MV-4-11 (cell line): ENCODE measurements around the gene CBR4.
A peak's percentile ranks its signal among the peaks of the same experiment; 100 is the strongest.
"Not testable (repeated sequence)": the region's sequence is repeated elsewhere in the genome, so short reads cannot be mapped to it uniquely, and the experiment has no call there.

Source experiments
- DNase-seq: peaks from one replicate; lab custom pipeline; 2025; lab: John Stamatoyannopoulos, UW

CBR4 gene

GRCh38 chr4:169010125-169011023 lies at the start of gene CBR4:
Gene CBR4 (minus strand): TSS chr4:169010255. CDS start chr4:169010089, 166 bp downstream.
- peak; percentile 99 for DNase-seq

- DNase-seq = peak; percentile 27
Observed at GRCh38 chr4:169059306-169060211, 49.5 kb upstream of the CBR4 start.

- no peak for DNase-seq
Observed at GRCh38 chr4:169058312-169058711, 48.3 kb upstream of the CBR4 start.

GRCh38 chr4:169054879-169055278 lies 44.8 kb upstream of the CBR4 start:
- no peak for DNase-seq

GRCh38 chr4:169052594-169052945 lies 42.5 kb upstream of the CBR4 start:
- no peak for DNase-seq

GRCh38 chr4:169051761-169052593 lies 41.9 kb upstream of the CBR4 start:
- DNase-seq = no peak

- DNase-seq = no peak
Observed at GRCh38 chr4:169050881-169051760, 41.1 kb upstream of the CBR4 start.

- no peak for DNase-seq
Observed at GRCh38 chr4:169050284-169050683, 40.2 kb upstream of the CBR4 start.

- no peak for DNase-seq
Observed at GRCh38 chr4:169048868-169049414, 38.9 kb upstream of the CBR4 start.

GRCh38 chr4:169047956-169048355 lies 37.9 kb upstream of the CBR4 start:
- DNase-seq = no peak

- no peak for DNase-seq
Observed at GRCh38 chr4:169045862-169046584, 36.0 kb upstream of the CBR4 start.

GRCh38 chr4:169044714-169045447 lies 34.8 kb upstream of the CBR4 start:
- DNase-seq = no peak

GRCh38 chr4:169042608-169043007 lies 32.6 kb upstream of the CBR4 start:
- DNase-seq = no peak

GRCh38 chr4:169040559-169041261 lies 30.7 kb upstream of the CBR4 start:
- DNase-seq = no peak

GRCh38 chr4:169039251-169039954 lies 29.3 kb upstream of the CBR4 start:
- DNase-seq = no peak

GRCh38 chr4:169037506-169037905 lies 27.5 kb upstream of the CBR4 start:
- no peak for DNase-seq

GRCh38 chr4:169035871-169036620 lies 26.0 kb upstream of the CBR4 start:
- not testable (repeated sequence) for DNase-seq
